ENCODE results near the gene IFT80.
"Not testable (repeated sequence)": the region's sequence is repeated elsewhere in the genome, so short reads cannot be mapped to it uniquely, and the experiment has no call there.

IFT80 gene

DNA sequence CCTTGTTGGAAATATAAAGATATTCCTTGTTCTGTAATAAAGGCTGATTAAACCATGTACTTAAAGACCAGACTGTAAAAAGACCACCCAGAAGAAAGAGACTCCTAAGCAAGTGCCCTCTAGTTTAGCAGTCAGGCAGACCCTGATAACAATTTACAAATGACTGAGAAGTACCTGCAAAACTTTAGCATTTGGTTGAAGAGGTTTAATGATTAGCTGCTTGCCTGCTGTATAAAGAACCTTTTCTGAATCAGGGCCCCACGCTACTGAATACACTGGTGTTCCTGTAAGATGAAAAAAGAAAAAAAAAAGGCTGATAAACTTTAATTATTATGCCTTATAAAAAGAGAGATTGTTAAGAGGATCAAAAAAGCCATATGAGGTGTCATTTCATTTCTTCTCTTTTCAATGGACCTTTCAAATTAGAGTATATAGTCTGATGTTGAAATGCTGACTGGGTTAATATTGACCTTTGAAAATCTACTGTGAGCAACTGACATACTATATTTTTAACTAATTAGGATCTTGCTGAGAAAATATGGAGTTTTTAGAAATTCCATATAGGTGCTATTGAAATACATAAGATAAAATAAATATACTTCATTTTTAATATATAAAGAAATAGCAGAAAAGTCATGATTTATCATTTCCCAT is 33.0 kb downstream of the IFT80 start:
- H3K9me3 ChIP-seq (ENCODE audit: insufficient read depth, low read length) = no peaks in the 10 kb centered on the region
- H3K9ac ChIP-seq (ENCODE audit: low read length) = no peak overlapping the region
- H3K36me3 ChIP-seq (ENCODE audit: low read length) = peaks cover 11% of the 10 kb centered on the region; the same call in 1 of the 2 replicates
- H3K27me3 ChIP-seq (ENCODE audit: low read length) = no peaks in the 10 kb centered on the region
- no peak overlapping the region for H3K4me3 ChIP-seq (ENCODE audit: insufficient read depth, low read length, poor library complexity, severe bottlenecking)
- no peaks in the 10 kb centered on the region for H3K79me2 ChIP-seq (ENCODE audit: insufficient read depth, low read length)
- H3K4me2 ChIP-seq (ENCODE audit: low read depth, low read length, poor library complexity, severe bottlenecking) = no peak overlapping the region
- peaks cover 24% of the 10 kb centered on the region for H3F3A ChIP-seq (ENCODE audit: insufficient read depth)
- H3K9me2 ChIP-seq (replicated peaks; ENCODE audit: insufficient read depth, low read length) = no peaks in the 10 kb centered on the region
- no peaks in the 10 kb centered on the region for H4K20me1 ChIP-seq (ENCODE audit: low read depth, low read length)
- no peak overlapping the region for H3K27ac ChIP-seq (ENCODE audit: low read depth, low read length)
- no peak for TF ChIP-seq EZH2phosphoT487 (conservative IDR thresholded peaks at IDR 0.05; ENCODE audit: low read length)
- TF ChIP-seq, protein P1, sequence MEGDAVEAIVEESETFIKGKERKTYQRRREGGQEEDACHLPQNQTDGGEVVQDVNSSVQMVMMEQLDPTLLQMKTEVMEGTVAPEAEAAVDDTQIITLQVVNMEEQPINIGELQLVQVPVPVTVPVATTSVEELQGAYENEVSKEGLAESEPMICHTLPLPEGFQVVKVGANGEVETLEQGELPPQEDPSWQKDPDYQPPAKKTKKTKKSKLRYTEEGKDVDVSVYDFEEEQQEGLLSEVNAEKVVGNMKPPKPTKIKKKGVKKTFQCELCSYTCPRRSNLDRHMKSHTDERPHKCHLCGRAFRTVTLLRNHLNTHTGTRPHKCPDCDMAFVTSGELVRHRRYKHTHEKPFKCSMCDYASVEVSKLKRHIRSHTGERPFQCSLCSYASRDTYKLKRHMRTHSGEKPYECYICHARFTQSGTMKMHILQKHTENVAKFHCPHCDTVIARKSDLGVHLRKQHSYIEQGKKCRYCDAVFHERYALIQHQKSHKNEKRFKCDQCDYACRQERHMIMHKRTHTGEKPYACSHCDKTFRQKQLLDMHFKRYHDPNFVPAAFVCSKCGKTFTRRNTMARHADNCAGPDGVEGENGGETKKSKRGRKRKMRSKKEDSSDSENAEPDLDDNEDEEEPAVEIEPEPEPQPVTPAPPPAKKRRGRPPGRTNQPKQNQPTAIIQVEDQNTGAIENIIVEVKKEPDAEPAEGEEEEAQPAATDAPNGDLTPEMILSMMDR (IDR thresholded peaks at IDR 0.05; ENCODE audit: insufficient read depth, low read length, poor library complexity, severe bottlenecking) = no peak
- no peak overlapping the region for H2AFZ ChIP-seq (ENCODE audit: low read depth, low read length, severe bottlenecking)

DNA sequence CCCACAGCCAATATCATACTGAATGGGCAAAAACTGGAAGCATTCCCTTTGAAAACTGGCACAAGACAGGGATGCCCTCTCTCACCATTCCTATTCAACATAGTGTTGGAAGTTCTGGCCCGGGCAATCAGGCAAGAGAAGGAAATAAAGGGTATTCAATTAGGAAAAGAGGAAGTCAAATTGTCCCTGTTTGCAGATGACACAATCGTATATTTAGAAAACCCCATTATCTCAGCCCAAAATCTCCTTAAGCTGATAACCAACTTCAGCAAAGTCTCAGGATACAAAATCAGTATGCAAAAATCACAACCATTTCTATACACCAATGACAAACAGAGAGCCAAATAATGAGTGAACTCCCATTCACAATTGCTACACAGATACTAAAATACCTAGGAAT is 36.1 kb downstream of the IFT80 start:
- not testable (repeated sequence) for H4K20me1 ChIP-seq (ENCODE audit: low read depth, low read length); H3K27ac ChIP-seq (ENCODE audit: low read depth, low read length); H3F3A ChIP-seq (ENCODE audit: insufficient read depth); H3K36me3 ChIP-seq (ENCODE audit: low read length); H3K9me3 ChIP-seq (ENCODE audit: insufficient read depth, low read length); H3K4me3 ChIP-seq (ENCODE audit: insufficient read depth, low read length, poor library complexity, severe bottlenecking); H3K79me2 ChIP-seq (ENCODE audit: insufficient read depth, low read length); H3K9ac ChIP-seq (ENCODE audit: low read length); H3K27me3 ChIP-seq (ENCODE audit: low read length); H3K9me2 ChIP-seq (replicated peaks; ENCODE audit: insufficient read depth, low read length); H2AFZ ChIP-seq (ENCODE audit: low read depth, low read length, severe bottlenecking); H3K4me2 ChIP-seq (ENCODE audit: low read depth, low read length, poor library complexity, severe bottlenecking)

DNA sequence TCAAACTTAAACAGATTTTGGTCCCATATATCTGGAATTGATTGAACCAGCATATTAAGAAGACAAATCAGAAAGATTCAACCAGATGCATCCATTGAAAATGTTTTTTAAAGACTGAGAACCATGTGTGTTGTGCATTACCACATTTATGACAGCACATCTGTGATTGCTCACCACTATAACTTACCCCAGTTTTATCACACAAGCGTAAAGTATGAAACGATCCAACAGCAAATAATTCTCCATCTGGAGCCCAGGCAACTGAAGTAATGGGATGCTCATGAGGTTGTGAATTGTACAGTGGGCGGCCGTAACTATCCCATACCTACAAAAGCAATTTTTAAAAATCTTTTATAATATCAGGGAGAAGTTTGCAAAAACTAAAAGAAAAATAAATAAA is 43.2 kb downstream of the IFT80 start:
- Histone ChIP-seq H3F3A (ENCODE audit: insufficient read depth) (no peaks in the 10 kb centered on the region), H2AFZ (ENCODE audit: low read depth, low read length, severe bottlenecking) (no peak overlapping the region), H3K27me3 (ENCODE audit: low read length) (no peaks in the 10 kb centered on the region), H3K9ac (ENCODE audit: low read length) (no peak overlapping the region), H3K4me3 (ENCODE audit: insufficient read depth, low read length, poor library complexity, severe bottlenecking) (no peak overlapping the region), H3K4me2 (ENCODE audit: low read depth, low read length, poor library complexity, severe bottlenecking) (no peak overlapping the region), H3K9me3 (ENCODE audit: insufficient read depth, low read length) (no peaks in the 10 kb centered on the region), H4K20me1 (ENCODE audit: low read depth, low read length) (no peaks in the 10 kb centered on the region), H3K9me2 (replicated peaks; ENCODE audit: insufficient read depth, low read length) (no peaks in the 10 kb centered on the region), H3K27ac (ENCODE audit: low read depth, low read length) (no peak overlapping the region), H3K36me3 (ENCODE audit: low read length) (no peaks in the 10 kb centered on the region), H3K79me2 (ENCODE audit: insufficient read depth, low read length) (no peaks in the 10 kb centered on the region)
- no peak for TF ChIP-seq EZH2phosphoT487 (conservative IDR thresholded peaks at IDR 0.05; ENCODE audit: low read length)
- TF ChIP-seq, protein P1 (IDR thresholded peaks at IDR 0.05; ENCODE audit: insufficient read depth, low read length, poor library complexity, severe bottlenecking) = no peak

DNA sequence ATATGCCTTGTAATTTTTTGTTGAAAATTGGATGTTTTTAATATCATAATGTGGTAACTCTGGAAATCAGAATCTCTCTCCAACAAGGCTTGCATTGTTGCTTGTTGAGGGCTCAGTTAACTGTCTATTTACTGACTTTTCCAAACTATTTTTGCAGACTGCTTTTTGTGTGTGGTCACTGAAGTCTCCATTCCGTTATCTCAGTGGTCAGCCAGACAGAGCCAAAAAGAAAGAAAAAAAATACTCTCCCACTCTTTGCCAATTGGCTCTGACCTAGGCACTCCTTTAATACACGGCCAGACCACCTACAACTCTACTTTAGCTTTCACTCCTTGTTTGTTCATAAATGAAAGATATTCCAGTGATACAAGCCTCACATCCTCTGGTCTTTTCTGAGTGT is 52.5 kb downstream of the IFT80 start:
- Histone ChIP-seq H3F3A (ENCODE audit: insufficient read depth) (peaks cover 5% of the 10 kb centered on the region; the same call in 1 of the 2 replicates), H3K9me3 (ENCODE audit: insufficient read depth, low read length) (no peaks in the 10 kb centered on the region), H3K9me2 (replicated peaks; ENCODE audit: insufficient read depth, low read length) (no peaks in the 10 kb centered on the region), H2AFZ (ENCODE audit: low read depth, low read length, severe bottlenecking) (no peak overlapping the region), H3K79me2 (ENCODE audit: insufficient read depth, low read length) (no peaks in the 10 kb centered on the region), H3K27ac (ENCODE audit: low read depth, low read length) (no peak overlapping the region), H3K4me3 (ENCODE audit: insufficient read depth, low read length, poor library complexity, severe bottlenecking) (no peak overlapping the region), H3K9ac (ENCODE audit: low read length) (no peak overlapping the region), H3K36me3 (ENCODE audit: low read length) (no peaks in the 10 kb centered on the region), H3K27me3 (ENCODE audit: low read length) (no peaks in the 10 kb centered on the region), H3K4me2 (ENCODE audit: low read depth, low read length, poor library complexity, severe bottlenecking) (no peak overlapping the region), H4K20me1 (ENCODE audit: low read depth, low read length) (no peaks in the 10 kb centered on the region)
- TF ChIP-seq, protein P1 (IDR thresholded peaks at IDR 0.05; ENCODE audit: insufficient read depth, low read length, poor library complexity, severe bottlenecking) = no peak
- TF ChIP-seq EZH2phosphoT487 (conservative IDR thresholded peaks at IDR 0.05; ENCODE audit: low read length) = no peak
